GM21528 (cell line): ENCODE data around the gene TPRA1.

Experiments
- ATAC-seq: cut with Tn5 transposase; IDR thresholded peaks from one replicate; pipeline ENCODE4 v1.9.1; 2021; ENCODE audit warnings: mild to moderate bottlenecking, moderate library complexity; ENCODE audit not compliant: unreplicated experiment, low FRiP score

Gene TPRA1

DNA sequence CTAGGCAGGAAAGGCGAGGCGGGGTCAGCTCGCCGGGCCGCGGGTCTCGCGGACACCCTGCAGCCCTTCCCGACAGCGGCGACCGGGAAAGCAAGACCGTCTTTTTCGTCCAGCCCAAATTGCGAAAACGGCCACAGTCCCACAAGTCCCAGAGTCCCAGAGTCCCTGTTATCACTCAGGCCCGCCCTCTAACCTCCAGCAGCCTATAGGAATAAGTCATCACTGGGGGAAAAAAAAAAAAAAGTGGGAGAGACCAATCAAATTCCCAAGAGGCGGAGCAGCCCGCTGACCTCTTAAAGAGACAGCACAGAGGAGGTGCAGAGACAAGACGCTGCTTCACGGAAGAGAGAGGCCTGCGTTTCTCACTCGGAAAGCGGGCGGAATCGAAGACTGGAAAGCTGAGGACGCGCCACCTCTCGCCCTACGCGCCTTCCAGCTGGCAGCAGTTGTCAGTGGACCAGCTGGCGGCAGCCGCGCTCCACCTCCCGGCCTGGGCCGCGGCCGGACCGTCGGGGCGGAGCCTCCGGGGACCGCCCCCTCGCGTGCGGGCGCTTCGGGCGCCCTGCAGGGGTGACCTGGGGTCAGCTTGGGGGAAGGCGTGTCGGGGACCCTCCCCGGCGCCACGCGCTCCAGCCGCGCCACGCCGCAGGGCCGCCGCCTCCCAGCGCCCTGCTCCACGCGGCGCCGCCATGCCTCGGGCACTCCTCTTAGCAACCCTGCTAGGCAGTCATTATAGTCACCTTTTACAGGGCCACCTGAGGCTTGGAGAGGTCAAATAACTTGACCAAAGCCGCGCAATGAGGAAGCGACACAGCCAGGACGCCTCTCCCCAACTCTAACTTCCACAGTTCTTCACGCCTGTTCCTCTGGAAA, at the start of gene TPRA1:
TSS of gene TPRA1 (minus strand) at position 141 of the 873 bp plus-strand sequence. CDS start 10,587 bp downstream, outside the sequence.
- ATAC-seq, result peak; percentile 74

DNA sequence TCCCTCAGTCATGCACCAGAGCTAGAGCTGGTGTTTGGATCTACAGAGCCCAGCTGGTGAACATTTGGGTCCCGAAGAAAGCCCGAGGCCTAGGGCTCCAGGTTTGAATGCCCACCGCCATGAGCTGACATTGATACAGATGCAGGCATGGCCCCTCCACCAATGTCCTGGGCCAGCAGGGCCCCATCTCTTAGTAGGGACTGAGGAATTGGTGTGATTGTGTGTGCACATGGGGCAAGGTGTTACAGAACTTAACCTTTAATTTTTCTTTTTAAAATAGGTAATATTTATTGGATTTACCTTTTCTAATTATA, 49.5 kb upstream of the TPRA1 start:
- no peak for ATAC-seq

GRCh38 chr3:127639173-127640041, 48.9 kb upstream of the TPRA1 start:
- no peak for ATAC-seq

- ATAC-seq, result no peak
Measured at GRCh38 chr3:127637971-127638370, 47.4 kb upstream of the TPRA1 start.

- ATAC-seq, result no peak
Measured at GRCh38 chr3:127637546-127637945, 47.0 kb upstream of the TPRA1 start.

DNA sequence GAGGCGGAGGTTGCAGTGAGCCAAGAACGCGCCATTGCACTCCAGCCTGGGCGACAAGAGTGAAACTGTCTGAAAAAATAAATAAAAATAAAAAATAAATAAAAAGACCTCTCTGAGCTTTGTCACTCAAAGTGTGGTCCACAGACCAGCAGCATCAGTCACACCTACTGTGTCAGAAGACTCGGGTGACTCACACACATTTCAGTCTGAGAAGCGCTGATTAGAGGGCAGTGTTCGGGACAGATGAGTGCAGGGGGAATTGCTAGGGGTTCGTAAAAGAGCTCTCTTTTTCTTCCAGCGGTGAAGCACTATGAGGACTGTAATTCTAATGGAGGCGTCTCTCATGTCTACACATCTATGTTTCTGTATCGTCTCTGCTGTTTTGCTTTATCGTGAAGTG, 44.1 kb upstream of the TPRA1 start:
- no peak for ATAC-seq

GRCh38 chr3:127632035-127632820, 41.7 kb upstream of the TPRA1 start:
- no peak for ATAC-seq

DNA sequence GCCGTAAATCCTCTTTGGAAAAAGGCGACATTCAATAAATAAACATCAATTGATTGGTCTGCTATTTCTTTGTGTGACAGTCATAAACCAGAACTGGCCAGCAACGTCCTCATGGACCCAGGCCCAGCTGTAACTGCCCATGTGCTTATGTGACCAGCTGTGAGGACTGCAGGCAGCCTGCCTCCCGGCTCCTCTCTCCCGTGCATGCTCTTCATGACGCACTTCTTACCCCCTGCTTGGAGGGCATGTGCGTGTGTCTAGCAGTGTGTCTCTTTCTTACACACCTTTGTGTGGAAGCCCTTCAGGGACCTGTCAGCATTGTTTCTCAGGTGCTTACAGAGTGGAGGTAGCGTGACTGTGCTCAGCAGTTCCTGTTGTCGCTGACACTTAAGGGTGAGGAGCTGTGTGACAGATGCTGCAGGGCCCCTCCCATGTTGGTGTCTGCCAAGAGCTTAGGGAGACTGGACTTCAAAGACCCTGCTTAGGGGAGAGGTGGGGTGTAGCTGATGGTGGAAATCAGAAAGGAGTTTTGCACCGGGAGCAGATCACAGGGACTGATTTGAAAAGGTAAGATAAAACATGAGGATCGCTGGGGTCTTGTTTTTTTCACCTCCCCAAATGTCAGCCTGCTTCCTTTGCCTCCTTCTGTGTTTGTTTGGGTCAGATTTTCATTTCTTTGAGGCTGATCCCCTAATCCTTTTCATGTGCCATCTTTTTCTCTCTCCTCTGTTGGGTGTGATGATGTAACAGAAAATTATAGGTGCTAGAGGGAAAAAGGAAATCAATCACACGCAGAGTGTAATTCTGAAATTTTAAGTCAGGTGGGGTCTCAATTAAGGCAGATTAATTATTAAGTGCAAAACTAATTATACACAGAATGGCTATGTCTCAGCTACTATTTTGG, 40.5 kb upstream of the TPRA1 start:
- ATAC-seq, result no peak

DNA sequence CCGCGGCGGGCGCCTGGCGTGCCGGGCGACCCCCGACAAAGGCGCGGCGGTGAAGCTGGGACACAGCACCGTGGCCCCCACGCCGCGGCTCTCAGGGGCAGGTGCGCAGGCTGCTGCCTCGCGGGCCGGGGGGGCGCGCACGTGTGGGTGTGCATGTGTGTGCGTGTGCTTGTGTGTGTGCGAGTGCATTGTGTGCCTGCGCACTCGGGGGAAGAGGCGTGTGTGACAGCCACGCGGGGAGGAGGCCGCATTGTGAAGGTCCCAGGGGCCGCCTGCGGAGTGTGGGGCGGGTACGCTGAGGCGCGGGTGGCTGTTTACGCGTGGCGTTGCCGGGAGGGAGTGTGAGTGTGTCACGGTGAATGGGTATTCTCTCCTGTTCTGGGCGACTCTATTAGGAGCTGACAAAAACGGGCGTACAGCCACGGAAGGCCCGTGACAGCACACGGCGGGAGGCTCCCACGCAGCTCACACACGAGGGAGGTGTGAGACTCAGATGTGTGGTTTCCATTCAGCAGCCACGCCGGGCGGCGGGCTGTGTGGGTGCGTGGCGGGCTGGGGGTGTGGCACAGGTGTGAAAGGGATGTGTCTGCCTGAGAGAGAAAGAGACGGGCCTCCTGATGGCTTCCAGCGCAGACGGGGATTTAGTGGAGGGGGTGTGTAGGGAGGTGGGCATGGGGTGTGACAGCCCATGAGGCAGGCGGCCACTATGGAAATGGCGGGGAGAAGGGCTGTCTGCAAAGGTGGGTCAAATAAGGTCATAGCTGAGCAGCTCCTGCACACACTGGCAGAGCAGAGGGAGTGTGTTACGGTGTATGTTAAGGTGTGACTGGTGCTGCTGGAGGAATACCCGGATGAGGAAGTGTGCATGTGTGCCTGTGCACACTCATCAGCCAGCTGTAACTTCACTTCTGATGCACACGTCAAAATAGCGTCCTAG, 39.2 kb upstream of the TPRA1 start:
- ATAC-seq, result no peak

DNA sequence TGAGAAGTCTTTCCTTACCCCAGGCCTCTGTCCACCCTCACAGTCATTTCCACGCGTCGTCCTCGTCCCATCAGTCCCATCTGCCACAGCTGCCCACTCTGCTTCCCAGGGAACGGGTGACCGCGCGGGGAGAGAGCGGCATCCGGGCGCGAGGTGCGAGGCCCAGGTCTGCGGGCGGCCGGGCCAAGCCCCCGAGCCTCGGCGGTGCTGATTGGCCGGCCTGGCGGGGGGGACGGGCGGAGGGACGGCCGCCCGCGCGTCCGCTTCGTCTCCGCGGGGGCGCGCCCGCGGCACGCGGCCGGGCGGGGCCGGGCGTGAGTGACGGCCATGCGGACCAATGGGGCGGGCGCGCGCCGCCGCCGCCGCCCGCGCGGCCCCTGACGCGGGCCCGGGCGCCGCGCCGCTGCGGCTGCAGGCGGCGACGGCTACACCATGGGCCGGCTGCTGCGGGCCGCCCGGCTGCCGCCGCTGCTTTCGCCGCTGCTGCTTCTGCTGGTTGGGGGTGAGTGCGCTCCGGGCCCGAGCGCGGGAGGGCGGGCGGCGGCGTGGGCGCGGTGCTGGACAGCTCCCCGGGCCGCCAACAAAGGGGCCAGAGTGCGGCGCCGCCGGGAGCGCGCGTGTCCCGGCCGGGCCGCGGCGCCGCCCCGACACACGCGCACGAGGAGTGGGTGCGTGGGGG, 38.4 kb upstream of the TPRA1 start, which contains the start of gene PODXL2:
TSS of gene PODXL2 (plus strand) at position 398 of the 679 bp plus-strand sequence. CDS start at position 433, 35 bp downstream.
- no peak for ATAC-seq

DNA sequence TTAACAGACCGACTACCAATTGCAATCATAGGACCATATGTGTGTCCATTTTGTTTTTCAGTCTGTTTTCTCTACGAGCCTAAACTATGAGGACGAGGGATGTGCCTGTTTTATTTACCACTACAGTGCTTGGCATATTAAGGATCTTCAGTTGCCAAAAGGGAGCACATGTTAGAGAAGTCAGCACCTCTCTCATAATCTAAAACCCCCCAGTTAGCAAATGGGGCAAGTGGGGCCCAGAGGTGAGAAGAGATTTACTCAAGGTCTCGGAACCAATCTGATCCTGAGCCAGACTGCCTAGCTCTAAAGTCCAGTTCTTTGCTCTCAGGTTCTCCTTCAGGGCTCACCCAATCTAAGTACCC, 37.9 kb upstream of the TPRA1 start:
- no peak for ATAC-seq

DNA sequence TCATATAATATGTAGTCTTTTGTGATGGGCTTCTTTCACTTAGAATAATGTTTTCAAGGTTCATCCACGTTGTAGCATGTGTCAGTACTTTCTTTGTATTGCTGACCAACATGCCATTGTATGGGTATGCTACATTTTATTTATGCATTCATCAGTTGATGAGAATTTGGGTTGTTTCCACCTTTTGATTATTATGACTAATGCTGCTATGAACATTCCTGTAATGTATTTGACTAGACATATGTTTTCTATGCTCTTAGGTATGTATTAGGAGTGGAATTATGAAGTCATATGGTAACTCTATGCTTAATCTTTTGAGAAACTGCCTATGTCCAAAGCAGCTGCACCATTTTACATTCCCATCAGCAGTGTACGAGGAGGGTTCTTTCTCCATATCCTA, 35.3 kb upstream of the TPRA1 start:
- ATAC-seq, result no peak

- no peak for ATAC-seq
Measured at GRCh38 chr3:127624063-127624462, 33.5 kb upstream of the TPRA1 start.

DNA sequence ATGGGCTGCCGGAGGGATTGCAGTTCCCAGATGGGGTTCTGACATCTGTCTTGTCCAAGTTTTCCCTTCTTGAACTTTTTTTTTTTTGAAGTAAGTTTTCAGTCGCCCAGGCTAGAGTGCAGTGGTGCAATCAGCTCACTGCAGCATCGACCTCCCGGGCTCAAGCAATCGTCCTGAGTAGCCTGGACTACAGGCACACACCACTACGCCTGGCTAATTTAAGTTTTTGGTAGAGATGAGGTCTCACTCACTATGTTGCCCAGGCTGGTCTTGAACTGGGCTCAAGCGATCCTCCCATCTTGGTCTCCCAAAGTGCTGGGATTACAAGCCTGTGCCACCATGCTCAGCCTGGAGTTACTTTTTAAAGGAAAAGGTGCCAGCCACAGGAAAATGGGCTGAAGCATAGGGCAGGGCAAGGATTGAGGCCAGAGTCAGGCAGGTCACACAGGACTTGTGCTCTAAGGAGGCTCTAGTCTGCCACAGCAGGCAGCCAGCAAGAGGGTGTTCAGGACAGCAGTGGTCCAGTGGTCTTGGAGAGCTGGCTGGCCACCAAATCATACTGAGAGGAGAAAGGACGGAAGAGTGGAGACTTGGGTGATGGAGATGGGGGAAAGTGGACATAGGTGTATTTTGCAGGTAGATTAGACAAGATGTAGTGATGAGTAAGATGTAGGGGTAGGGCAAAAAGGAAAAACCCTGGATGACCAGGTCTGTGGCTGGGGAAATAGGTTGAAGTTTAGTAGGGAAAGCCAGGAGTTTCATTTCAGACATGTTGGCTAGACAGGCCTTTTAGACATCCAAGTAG, 32.4 kb upstream of the TPRA1 start:
- ATAC-seq, result no peak

GRCh38 chr3:127622031-127622430, 31.5 kb upstream of the TPRA1 start:
- no peak for ATAC-seq

DNA sequence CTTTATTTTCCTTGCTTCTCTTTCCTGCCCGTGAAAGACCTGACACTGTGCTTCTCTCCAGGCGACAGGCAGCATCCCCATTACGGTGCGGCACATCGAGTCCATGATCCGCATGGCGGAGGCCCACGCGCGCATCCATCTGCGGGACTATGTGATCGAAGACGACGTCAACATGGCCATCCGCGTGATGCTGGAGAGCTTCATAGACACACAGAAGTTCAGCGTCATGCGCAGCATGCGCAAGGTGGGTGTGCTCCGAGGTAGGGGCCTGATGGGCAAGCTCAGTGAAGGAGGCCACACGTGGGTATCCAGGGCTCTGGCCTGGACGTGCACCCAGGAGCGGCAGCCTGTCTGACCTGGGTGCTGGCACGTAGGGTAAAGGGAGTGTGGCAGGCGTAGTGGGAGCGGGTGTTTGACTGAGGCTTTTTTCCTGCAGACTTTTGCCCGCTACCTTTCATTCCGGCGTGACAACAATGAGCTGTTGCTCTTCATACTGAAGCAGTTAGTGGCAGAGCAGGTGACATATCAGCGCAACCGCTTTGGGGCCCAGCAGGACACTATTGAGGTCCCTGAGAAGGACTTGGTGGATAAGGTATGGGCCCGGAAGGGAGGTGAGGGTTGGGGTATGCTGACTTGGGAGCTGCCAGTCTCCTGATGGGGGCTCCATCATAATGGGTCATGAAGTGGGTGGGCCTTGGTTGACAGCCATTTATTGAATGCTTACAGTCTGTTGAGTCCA, 30.3 kb upstream of the TPRA1 start:
- no peak for ATAC-seq

DNA sequence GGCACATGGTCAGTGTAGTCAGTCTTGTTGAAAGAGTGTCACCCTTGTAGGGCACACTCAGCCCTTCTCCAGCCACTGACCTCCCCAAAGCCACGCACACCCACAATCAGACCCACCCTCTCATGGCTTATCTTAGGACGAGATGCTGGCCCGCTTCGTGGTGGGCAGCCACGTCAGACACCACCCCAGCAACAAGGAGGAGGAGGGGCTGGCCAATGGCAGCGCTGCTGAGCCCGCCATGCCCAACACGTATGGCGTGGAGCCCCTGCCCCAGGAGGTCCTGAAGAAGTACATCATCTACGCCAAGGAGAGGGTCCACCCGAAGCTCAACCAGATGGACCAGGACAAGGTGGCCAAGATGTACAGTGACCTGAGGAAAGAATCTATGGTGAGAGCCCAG, 28.4 kb upstream of the TPRA1 start:
- ATAC-seq, result no peak
